ENCODE measurements around the gene GATA5. TPM values are rescaled to one million over a fixed set of nuclear protein-coding genes. Genes with fewer than 3 reads are reported as not detected.

The GATA5 gene
- polyA plus RNA-seq, 1 of the 3 experiments (the other 2 are of a cell fraction) = not detected

DNA sequence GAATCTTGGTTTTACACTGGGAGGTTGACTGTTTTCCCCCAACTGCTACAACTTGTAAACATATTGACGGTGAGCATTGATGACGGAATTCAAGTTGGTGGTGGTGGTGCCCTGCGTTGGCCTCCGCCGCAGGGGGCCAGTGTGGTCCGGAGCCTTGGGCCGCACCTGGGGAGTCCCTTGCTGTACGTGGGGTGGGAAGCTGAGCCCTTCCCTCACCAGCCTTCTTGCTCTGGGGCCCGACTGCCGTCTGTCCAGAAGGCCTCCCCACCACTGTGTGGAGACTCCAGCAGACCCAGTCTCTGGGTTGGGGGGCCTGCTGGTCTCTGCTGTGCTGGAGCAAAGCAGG, 11.4 kb downstream of the GATA5 start:
- Histone ChIP-seq H3F3A (replicated peaks; ENCODE audit: insufficient read depth) (no peaks in the 10 kb centered on the region), H3K4me2 (no peak overlapping the region), H3K9me3 (no peaks in the 10 kb centered on the region), H2AFZ (ENCODE audit: low read depth) (no peak overlapping the region), H3K9ac (no peak overlapping the region), H3K36me3 (replicated peaks in 1 of 2; ENCODE audit: control insufficient read depth in 1 of 2, insufficient read depth in 2 of 2, low read length in 1 of 2) (no peaks in the 10 kb centered on the region), H3K27me3 (ENCODE audit: insufficient read depth) (no peaks in the 10 kb centered on the region), H3K27ac (ENCODE audit: low read depth in 2 of 2, low read length in 1 of 2) (no peak overlapping the region), H3K4me1 (ENCODE audit: control insufficient read depth in 1 of 2, insufficient read depth in 2 of 2, low read depth in 1 of 2, low read length in 1 of 2) (no peaks in the 10 kb centered on the region; a peak in 1 of 4 replicates), H3K79me2 (ENCODE audit: insufficient read depth) (no peaks in the 10 kb centered on the region), H4K20me1 (ENCODE audit: insufficient read depth) (no peaks in the 10 kb centered on the region), H3K4me3 (ENCODE audit: low read depth in 2 of 2, low read length in 1 of 2) (no peak overlapping the region), H3K9me2 (no peaks in the 10 kb centered on the region)
- no peak for DNase-seq
- TF ChIP-seq MEF2A (IDR thresholded peaks at IDR 0.05; ENCODE audit: borderline replicate concordance, low read depth) = no peak
- TF ChIP-seq RCOR1 (IDR thresholded peaks at IDR 0.05; ENCODE audit: low read length) = no peak
- no peak for TF ChIP-seq TAF1 (IDR thresholded peaks at IDR 0.05; ENCODE audit: borderline replicate concordance, low read depth, low read length)
- no peak for TF ChIP-seq EZH2phosphoT487 (IDR thresholded peaks at IDR 0.05; ENCODE audit: borderline replicate concordance, low read depth)
- no peak for TF ChIP-seq ELF1 (IDR thresholded peaks at IDR 0.05)
- no peak for TF ChIP-seq EP300 (IDR thresholded peaks at IDR 0.05; ENCODE audit: borderline replicate concordance in 1 of 2, low read depth in 1 of 2, low read length in 1 of 2)
- TF ChIP-seq SIN3A (IDR thresholded peaks at IDR 0.05; ENCODE audit: borderline replicate concordance, low read depth, low read length) = no peak
- TF ChIP-seq, protein P1, sequence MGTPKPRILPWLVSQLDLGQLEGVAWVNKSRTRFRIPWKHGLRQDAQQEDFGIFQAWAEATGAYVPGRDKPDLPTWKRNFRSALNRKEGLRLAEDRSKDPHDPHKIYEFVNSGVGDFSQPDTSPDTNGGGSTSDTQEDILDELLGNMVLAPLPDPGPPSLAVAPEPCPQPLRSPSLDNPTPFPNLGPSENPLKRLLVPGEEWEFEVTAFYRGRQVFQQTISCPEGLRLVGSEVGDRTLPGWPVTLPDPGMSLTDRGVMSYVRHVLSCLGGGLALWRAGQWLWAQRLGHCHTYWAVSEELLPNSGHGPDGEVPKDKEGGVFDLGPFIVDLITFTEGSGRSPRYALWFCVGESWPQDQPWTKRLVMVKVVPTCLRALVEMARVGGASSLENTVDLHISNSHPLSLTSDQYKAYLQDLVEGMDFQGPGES (IDR thresholded peaks at IDR 0.05; ENCODE audit: low read depth, low read length) = no peak
- no peak for TF ChIP-seq GATA2 (CRISPR knock-in tag; IDR thresholded peaks at IDR 0.05)
- TF ChIP-seq, protein P2, sequence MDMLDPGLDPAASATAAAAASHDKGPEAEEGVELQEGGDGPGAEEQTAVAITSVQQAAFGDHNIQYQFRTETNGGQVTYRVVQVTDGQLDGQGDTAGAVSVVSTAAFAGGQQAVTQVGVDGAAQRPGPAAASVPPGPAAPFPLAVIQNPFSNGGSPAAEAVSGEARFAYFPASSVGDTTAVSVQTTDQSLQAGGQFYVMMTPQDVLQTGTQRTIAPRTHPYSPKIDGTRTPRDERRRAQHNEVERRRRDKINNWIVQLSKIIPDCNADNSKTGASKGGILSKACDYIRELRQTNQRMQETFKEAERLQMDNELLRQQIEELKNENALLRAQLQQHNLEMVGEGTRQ (IDR thresholded peaks at IDR 0.05; ENCODE audit: borderline replicate concordance, low read depth, low read length) = no peak
- no peak for TF ChIP-seq CHD2 (IDR thresholded peaks at IDR 0.05; ENCODE audit: low read length, partially characterized antibody)
- TF ChIP-seq, protein P3, sequence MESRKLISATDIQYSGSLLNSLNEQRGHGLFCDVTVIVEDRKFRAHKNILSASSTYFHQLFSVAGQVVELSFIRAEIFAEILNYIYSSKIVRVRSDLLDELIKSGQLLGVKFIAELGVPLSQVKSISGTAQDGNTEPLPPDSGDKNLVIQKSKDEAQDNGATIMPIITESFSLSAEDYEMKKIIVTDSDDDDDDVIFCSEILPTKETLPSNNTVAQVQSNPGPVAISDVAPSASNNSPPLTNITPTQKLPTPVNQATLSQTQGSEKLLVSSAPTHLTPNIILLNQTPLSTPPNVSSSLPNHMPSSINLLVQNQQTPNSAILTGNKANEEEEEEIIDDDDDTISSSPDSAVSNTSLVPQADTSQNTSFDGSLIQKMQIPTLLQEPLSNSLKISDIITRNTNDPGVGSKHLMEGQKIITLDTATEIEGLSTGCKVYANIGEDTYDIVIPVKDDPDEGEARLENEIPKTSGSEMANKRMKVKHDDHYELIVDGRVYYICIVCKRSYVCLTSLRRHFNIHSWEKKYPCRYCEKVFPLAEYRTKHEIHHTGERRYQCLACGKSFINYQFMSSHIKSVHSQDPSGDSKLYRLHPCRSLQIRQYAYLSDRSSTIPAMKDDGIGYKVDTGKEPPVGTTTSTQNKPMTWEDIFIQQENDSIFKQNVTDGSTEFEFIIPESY (IDR thresholded peaks at IDR 0.05; ENCODE audit: borderline replicate concordance, low read depth) = no peak
- no peak for TF ChIP-seq RFX5 (IDR thresholded peaks at IDR 0.05; ENCODE audit: low read length)
- no peak for TF ChIP-seq MXI1 (IDR thresholded peaks at IDR 0.05; ENCODE audit: low read depth, low read length)
- TF ChIP-seq TCF12 (IDR thresholded peaks at IDR 0.05) = no peak
- no peak for TF ChIP-seq NRF1 (IDR thresholded peaks at IDR 0.05; ENCODE audit: low read depth, low read length)
- TF ChIP-seq FOXM1 (IDR thresholded peaks at IDR 0.05; ENCODE audit: low read depth) = no peak
- TF ChIP-seq FOXJ3 (CRISPR knock-in tag; IDR thresholded peaks at IDR 0.05) = no peak
- 76% methylated on average over 8 of the region's 10 CpGs for WGBS (ENCODE audit: low lambda C conversion rate)
- ChIA-PET POLR2A (no interaction called here), CTCF (interaction anchor here (1.2 to 1.5 kb wide), 2 partner anchors 54 to 152 kb away, joined by 3 to 4 read pairs; no protein-coding TSS in a partner anchor)
